HT1080 (cell line): ENCODE results near the gene CRB3. TPM values are rescaled to one million over a fixed set of nuclear protein-coding genes. Genes with fewer than 3 reads are reported as not detected.

ENCODE experiments used
- DNase-seq: peaks from one replicate; pipeline ENCODE4 v3.0.0-alpha.2; 2015; ENCODE audit warnings: low read depth
- total RNA-seq: library from RNA; depleted of rRNA; stranded (reverse); fragments of >200 nt; shearing (Covaris generic); gene quantifications from 2 replicates; pipeline ENCODE4 v1.2.3, GENCODE V29; 2014

Gene CRB3
- total RNA-seq, 1 experiment from 2014 or later = not detected

DNA sequence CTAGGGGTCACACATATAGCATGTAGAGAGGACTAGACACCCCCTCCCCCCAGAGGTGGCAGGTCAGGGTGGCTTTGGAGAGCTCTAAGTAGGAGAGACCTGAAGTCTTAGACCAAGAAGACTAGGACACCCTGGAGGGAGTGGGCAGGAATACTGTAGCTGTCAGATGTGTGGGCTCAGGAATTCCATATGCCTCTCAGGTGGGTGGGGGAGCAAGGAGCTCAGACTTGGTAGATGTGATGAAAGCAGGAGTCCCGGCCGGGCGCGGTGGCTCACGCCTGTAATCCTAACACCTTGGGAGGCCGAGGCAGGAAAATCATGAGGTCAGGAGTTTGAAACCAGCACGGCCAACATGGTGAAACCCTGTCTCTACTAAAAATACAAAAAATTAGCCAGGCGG, 1.6 kb downstream of the CRB3 start:
- no peak for DNase-seq

DNA sequence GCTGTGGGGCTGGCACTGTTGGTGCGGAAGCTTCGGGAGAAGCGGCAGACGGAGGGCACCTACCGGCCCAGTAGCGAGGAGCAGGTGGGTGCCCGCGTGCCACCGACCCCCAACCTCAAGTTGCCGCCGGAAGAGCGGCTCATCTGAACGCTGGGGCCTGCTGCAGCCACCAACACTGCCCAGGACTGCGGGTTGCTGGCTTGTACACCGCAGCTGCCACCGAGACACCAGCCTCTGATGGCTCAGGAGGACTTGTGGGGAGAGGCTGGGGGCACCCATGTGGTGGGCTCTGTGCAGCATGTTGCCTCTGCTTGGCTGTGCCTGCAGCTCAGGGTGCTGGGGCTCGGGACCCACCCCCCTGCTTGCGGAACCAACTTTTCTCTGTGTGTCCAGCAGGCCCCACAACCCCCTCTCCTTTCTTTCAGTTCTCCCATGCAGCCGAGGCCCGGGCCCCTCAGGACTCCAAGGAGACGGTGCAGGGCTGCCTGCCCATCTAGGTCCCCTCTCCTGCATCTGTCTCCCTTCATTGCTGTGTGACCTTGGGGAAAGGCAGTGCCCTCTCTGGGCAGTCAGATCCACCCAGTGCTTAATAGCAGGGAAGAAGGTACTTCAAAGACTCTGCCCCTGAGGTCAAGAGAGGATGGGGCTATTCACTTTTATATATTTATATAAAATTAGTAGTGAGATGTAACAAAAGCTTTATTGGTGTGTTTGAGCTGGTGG, 2.6 kb downstream of the CRB3 start:
- DNase-seq = no peak

DNA sequence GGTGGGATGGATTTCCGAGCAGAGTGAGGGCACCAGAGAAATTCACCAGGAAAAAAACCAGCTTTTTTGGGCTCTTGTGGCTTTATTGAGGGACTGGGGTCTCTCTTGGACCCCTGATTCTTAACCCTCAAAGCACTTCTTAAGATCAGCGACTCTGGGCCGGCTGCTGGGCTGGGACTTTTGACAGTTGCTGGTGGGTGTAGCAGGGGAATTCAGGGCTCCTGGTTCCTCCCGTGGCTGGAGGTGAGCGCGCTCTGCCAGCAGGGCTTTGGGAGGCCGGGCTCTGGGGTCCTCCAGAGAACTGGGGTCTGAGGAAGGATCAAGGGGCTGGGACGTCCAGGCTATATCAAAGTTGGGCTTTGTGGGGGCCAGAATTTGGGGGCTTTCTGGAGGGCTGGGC, 3.3 kb downstream of the CRB3 start:
- DNase-seq = no peak

DNA sequence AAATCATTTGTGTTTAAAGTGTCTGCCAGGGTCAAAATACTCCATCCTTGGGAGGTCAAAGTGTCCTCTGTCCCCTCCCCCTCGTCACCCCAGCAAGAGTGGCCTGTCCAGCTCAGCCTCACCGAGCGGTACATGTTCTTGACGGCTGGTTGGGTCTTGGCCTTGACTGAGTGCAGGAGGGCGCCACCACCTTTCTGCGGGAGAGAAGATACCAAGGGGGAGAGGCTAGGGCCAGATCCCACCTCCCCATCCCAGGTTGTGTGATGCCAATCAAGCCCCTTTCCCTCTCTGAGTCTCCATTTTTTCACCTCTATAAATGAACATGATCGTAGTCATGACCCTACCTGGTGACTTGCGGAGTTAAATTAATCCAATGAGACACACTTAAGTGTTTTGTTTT, 6.1 kb downstream of the CRB3 start:
- no peak for DNase-seq

DNA sequence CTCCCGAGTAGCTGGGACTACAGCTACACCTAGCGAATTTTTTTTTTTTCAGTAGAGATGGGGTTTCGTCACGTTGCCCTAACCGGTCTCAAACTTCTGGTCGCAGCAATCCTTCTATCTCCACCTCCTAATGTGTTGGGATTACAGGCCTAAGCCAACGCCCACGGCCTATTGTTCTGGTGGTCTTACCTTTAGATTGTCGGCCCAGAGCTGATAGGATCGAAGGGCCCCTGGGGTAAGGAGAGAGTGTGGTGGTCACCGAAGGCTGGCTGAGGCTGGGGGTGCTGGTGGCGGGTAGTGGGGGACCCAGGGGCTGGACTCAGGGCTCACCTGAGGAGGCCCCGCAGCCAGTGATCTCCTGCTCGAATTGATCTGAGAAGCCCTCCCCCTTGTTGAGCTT, 7.0 kb downstream of the CRB3 start:
- DNase-seq = no peak

DNA sequence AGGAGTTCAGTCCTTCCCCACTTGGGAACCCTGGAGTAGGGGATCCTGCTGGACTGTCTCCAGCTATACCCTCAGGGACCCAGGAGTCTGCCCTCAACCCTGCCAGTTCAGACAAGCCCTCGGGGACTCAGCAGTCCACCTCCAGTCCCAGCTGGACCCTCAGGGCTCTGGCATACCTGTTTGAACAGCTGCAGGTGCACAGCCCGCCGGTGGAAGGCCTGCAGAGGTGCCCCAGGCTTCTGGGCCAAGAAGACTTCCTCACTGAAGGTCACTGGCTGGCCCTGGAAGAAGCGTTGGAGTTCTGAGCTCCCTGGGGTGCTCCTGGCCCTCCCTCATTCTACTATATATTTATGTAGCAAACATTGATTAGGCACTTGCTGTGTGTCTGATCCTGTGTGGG, 8.6 kb downstream of the CRB3 start:
- no peak for DNase-seq

DNA sequence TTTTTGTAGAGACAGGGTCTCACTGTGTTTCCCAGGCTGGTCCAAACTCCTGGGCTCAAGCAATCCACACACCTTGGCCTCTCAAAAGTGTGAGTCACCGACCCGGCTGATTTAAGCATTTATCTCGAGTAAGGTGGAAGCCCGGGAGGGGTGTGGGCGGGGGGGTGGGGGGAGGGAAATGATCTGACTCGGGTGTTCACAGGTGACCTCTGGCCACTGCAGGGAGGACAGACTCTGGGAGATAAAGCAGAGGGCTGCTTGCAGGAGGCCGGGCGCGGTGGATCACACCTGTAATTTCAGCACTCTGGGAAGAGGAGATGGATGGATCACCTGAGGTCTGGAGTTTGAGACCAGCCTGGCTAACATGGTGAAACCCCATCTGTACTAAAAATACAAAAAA, 9.6 kb downstream of the CRB3 start:
- no peak for DNase-seq

DNA sequence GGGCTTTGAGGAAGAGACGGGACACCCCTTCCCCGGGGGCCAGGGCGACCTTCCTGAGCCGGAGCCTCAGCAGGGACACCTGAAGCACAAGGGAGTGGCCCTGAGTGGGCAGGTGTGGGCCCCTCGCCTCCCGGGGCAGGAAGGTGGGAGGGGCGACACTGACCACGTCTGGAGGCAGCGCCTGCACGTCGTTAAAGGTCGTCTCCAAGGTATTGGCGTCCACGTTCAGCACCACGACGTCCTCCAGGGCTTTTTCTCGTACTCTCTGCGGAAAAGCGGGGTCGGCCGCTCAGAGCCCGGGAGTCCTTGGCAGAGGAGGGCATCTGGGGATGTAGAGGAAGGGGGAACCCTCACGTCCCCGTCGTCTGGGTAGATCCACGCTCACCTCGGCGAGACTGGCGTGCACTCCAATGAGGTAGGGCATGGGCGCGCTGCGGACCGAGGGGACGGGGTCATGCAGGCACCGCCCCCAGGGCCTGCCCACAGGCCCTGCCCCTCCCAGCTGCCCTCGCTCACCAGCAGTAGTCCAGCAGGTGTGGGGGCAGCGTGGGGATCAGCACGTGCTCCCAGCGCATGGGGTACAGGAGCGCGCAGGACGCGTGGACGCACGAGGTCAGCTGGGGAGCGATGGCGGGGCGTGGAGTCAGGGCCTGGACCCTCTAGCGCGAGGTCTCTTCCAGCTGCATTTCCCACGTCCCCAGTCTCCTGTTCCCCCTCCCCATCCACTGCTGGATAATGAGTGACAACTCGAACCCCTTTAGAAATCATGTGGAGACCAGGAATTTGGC, 11.4 kb downstream of the CRB3 start:
- no peak for DNase-seq

DNA sequence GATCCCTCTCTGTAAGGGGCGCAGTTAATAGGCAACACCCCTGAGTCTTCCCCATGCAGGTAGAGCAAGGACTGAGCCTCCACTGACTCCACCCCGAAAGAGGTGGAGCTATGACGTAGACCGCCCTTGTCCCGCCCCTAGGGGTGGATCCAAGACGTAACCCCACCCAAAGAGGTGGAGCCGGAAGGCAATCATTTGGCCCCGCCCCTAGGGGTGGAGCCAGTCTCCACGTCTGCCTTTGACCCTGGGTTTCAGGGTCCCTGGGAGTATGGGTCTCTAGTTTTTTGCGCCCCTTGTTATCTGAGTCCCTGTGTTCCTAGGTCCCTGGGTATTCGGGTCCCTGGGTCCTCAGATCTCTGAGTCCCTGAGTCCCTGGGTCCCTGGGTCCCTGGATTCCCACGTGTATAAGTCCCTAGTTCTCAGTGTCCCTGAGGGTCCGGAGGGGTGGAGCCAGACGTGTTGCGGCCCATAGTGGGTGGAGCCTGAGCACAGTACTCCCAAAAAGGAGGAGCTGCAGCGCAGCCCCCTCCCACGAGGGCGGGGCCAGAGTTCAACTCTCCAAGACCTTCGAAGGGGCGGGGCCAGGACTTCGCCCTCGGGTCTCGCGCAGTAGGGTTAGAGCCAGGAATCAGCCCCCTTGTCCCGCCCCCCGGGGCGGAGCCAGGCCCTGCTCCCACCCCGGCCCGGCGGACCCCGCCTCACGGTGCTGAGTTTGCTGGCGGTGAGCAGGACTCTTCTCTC, 12.3 kb downstream of the CRB3 start:
- DNase-seq = no peak

DNA sequence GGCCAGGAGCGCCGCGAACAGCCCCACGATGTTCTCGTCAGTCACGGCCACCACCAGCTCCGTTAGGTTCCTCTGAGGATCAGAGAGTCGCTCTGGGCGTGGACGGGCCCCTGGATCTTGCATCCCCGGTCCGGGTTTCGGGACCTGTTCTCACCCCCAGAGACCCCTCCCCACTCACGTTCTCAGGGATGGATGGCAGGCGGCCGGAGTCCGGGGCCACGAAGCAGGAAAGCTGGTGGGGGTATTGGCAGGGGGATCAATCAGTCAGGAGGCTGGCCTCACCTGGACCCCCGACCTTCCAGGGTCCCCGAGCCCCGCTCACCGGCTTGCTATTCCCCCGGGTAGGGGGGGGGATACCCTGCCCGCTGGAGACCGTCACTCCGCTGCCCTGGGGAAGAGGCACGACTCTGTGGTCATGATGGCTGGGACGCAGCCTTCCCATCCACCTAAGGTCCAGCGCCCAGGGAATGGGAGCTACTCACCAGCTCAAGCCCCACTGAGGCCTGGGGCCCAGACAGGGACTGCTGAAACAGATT, 12.9 kb downstream of the CRB3 start:
- no peak for DNase-seq

DNA sequence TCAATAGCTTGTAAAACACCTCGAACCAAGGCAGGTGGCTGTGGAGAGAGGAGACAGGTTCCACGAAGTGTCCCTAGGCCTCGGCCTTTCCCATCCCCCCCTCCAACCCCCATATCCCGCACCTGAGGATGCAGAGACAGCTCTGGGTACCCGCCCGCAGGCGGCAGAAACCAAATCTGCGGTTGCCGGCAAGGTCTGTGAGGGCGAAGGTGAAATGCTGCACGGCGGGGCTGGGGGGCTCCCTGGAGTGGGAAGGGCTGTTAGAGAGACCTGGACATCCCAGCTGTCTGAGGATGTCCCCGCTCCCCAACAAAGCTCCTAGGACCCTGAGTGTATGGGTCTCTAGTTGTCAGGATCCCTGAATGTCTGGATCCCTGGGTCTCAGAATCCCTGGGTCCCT, 14.7 kb downstream of the CRB3 start:
- no peak for DNase-seq

DNA sequence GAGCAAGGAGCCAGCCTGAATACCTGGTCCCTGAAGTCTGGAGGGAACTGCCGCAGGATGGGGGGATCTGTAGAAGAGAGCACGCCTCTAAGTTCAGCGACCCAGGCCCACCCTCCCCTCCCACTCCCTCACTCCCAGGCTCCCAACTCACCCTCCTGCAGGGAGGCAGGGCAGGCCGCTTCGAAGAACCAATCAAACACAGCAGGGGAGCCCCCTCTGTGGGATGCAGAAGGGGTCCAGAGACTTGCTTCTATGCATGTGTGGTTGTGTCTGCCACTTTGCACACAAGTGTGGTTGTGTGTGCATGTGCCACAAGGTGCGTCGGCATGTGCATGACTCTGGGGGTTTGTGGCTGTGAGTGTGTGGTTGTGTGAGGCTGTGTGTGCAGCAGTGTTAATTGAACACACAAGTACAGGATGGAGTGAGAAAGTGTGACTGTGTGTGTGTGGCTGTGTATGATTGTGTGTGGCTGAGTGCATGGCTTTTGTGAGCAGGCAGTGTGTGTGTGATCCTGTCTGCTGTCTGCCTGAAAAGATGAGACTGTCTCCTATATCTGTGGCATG, 15.8 kb downstream of the CRB3 start:
- DNase-seq = no peak

DNA sequence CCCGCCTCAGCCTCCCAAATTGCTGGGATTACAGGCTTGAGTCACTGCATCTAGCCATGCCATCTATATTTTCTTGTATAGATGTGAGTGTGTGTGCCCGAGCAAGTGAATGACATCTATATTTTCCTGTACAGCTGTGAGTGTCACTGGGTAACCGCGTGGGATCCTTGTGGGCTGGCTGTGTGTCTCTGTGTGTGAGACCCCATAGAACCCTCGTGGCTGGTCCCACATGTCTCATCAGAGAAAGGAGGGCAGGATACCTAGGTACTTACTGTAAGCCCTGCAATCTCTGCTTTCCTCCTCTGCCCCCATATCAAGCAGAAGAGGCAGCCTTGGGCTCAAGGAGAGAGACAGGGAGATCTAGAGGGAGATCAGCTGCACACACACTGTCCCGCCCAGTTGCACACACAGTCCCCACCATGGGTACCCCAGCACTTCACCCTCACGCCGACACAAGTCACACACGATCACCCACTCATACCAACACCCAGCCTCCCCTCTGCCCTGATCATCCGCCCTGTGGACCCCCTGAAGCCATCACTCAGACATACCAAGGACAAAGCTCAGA, 16.9 kb downstream of the CRB3 start:
- no peak for DNase-seq

DNA sequence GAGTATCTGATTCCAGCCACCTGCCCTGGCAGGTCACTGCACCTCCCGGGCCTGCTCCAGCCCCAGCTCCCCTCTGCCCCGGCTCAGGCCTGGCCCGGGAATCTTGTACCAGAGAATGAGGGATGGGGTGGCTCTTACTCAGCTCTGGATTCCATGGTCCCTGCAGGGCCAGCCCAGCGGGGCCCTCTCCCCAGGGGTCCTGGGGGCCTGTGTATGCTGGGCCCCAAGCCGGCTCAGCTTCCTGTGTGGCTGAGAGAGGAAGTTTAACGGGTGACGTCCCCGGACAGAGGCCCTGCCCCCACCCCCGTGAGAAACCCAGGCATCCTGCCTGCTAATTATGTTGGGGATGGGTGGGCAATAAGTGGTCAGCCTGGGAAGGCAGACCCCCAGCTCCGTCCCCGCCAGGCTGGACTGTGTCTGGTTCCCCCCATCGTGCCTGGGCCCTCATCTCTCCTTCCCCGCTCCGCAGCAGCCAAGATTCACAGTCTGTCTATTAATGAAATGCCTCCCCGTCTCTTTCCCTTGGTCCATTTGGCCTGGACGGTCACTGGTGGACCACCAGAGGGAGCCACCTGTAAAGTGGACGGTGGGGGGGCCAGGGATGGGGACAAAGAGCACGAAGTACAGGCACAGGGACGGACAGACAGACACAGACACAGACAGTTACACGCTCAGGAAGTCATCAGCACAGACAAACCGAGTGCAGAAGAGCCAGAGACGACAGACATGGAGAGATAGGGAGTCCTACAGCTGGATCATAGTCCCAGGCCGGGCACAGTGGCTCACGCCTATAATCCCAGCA, 17.7 kb downstream of the CRB3 start, which contains the start of gene DENND1C:
TSS of gene DENND1C (minus strand) at position 247 of the 802 bp plus-strand sequence. CDS start at position 155, 92 bp downstream.
- DNase-seq = no peak

DNA sequence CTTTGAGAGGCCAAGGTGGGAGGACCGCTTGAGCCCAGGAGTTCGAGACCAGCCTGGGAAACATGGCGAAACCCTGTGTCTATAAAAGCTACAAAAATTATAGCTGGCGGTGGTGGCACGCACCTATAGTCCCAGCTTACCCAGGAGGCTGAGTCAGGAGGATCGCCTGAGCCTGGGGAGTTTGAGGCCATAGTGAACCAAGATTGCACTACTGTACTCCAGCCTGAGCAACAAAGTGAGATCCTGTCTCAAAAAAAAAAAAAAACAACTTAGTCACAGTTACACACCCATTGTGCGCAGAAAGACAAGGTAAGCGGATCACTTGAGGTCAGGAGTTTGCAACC, 18.2 kb downstream of the CRB3 start:
- no peak for DNase-seq

DNA sequence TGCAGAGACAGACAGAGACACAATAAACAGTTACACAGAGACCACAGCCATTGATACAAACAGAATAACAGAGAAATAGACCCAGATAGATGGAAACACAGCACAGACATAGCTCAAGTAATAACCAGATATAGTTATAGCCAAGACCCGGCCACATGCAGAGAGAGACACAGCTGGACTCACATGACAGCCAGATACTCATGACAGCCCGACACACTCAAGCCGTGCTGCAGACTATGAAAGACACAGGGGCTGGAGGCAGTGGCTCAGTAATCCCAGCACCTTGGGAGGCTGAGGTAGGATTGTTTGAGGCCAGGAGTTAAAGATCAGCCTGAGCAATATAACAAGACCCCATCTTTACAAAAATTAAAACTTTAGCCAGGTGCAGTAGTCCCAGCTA, 19.2 kb downstream of the CRB3 start:
- no peak for DNase-seq

DNA sequence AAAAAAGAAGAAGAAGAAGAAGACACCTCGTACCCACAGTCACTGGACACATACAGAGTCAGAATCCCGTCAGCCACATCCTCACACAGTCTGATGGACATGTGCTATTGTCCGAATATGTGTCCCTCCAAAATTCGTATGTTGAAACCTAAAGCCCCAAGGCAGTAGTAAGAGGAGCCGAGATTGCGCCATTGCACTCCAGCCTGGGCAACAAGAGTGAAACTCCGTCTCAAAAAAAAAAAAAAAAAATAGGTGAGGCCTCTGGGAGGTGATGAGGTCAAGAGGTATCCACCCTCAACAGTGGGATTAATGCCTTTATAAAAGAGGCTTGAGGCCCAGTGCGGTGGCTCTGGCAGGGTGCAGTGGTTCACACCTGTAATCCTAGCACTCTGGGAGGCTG, 20.2 kb downstream of the CRB3 start:
- no peak for DNase-seq

DNA sequence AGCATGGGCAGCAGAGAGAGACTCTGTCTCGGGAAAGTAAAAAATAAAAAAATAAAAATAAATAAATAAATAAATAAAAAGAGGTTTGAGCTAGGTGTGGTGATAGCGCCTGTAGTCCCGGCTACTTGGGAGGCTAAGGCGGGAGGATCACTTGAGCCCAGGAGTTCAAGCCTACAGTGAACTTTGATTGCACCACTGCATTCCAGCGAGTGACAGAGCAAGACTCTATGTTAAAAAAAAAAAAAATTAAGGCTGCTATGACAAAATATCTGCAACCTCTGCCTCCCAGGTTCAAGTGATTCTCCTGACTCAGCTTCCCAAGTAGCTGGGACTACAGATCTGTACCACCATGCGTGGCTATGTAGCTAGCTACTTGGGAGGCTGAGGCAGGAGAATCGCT, 20.8 kb downstream of the CRB3 start:
- no peak for DNase-seq

DNA sequence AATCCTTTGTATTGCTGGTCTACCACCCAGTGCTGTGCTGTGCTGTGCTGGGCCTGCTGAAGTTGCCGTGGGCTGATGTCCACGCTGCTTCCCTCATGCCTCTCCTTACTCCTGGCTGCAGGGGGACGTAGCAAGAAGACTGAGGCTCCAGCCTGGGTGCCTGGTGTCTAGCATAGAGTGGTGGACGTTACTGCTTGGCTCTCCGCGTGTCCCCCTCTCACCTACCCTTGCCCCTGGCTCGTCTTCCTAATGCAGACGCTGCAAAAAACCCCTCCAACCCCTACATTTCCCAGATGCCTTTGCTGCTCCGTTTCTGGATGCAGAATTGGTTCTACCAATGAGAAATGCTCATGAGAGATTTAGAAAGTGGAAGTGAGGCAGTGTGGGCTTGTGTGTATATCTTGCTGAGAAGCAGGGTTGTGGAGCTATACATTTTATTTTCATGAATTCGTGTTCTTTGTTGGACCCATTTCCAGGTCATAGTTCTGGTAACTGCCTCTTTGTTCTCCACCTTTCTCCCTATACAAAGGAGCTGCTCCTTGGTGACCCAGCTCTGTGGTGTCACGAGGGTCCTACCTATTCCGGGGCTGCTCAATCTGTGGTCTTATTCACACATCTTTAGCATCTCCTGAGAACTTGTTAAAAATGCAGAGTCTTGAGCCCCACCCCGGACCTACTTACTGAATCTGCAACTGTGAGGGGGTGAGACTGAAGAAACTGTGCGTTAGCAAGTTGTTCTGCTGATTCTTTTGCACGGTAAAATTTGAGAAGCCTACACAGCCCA, 25.4 kb downstream of the CRB3 start:
- DNase-seq = no peak

DNA sequence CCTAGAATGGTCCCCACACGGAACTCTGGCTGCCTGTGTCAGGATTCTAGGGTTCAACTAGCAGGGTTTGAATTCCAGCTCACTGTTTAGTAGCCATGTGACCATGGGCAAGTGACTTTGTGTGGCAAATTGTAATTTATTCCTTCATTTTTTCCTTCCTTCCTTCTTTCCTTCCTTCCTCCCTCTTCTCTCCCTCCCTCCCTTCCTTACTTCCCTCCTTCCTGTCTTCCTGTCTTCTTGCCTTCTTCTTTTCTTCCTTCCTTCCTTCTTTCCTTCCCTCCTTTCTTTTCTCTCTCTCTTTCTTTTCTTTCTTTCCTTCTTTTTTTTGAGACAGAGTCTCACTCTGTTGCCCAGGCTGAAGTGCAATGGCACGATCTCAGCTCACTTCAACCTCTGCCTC, 26.1 kb downstream of the CRB3 start:
- no peak for DNase-seq
